AG09319 (cell line): ENCODE results near the gene TRRAP.
A peak's percentile ranks its signal among the peaks of the same experiment; 100 is the strongest.
"Not testable (repeated sequence)": the region's sequence is repeated elsewhere in the genome, so short reads cannot be mapped to it uniquely, and the experiment has no call there.

Source experiments
- DNase-seq: peaks from one replicate; pipeline ENCODE4 v3.0.0-alpha.2; 2010; ENCODE audit warnings: low read depth; ENCODE audit errors: extremely low read depth
- TF ChIP-seq, protein P1 (sequence below): IDR thresholded peaks from 2 replicates; pipeline ENCODE4 v1.5.1; 2011; ENCODE audit warnings: low read depth, mild to moderate bottlenecking, inconsistent platforms, low read length, moderate library complexity

Gene TRRAP

DNA sequence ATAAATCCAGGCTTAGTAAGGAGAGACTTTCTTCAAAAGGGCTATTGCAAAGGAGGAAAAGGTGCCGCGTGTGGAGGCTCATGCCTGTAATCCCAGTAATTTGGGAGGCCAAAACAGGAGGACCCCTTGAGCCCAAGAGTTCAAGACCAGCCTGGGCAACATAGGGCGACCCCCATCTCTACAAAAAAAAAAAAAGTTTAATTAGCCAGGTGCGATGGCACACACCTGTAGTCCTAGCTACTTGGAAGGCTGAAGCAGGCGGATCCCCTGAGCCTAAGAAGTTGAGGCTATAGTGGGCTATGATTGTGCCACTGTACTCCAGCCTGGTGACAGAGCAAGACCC is 40.7 kb upstream of the TRRAP start:
- TF ChIP-seq, protein P1, sequence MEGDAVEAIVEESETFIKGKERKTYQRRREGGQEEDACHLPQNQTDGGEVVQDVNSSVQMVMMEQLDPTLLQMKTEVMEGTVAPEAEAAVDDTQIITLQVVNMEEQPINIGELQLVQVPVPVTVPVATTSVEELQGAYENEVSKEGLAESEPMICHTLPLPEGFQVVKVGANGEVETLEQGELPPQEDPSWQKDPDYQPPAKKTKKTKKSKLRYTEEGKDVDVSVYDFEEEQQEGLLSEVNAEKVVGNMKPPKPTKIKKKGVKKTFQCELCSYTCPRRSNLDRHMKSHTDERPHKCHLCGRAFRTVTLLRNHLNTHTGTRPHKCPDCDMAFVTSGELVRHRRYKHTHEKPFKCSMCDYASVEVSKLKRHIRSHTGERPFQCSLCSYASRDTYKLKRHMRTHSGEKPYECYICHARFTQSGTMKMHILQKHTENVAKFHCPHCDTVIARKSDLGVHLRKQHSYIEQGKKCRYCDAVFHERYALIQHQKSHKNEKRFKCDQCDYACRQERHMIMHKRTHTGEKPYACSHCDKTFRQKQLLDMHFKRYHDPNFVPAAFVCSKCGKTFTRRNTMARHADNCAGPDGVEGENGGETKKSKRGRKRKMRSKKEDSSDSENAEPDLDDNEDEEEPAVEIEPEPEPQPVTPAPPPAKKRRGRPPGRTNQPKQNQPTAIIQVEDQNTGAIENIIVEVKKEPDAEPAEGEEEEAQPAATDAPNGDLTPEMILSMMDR, result no peak

DNA sequence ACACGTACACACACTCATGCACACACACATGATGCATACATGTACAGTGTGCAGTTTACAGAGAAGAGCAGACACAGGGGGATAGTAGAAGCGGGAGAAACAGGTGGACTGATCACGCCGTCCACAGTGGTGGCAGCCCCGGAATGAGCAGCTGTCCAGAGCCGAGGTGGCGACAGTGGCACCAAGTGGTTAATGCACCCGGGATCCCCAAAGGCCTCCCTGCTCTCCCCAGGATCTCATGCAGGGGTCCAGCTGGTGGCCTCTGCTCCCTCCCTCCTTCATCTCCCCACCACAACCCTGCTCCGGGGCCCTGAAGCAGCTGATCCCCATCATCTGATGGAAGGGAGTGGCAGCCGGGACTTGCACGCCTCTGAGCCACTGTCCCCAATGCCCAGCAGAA is 38.2 kb upstream of the TRRAP start:
- DNase-seq, result no peak
- TF ChIP-seq, protein P1, result no peak

More for the DNA sequence above, 40.7 kb upstream of the TRRAP start:
- DNase-seq, result no peak

DNA sequence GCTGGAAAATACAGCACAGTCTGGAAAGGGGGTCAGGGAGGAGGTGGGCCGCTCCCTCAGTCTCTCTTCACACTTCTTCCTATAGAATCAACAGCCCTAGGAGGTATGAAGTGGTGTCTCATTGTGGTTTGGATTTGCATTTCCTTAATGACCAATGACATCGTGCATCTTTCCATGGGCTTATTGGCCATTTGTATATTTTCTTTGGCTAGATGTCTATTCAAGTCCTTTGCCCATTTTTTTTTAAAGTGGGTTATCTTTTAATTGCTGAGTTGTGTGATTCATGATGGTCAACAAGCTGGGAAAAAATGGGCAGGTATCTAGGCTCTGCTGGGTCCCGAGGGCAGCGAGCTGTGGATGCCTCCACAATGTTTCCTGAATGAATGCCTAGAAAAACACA is 37.6 kb upstream of the TRRAP start:
- TF ChIP-seq, protein P1, result no peak
- DNase-seq, result no peak

DNA sequence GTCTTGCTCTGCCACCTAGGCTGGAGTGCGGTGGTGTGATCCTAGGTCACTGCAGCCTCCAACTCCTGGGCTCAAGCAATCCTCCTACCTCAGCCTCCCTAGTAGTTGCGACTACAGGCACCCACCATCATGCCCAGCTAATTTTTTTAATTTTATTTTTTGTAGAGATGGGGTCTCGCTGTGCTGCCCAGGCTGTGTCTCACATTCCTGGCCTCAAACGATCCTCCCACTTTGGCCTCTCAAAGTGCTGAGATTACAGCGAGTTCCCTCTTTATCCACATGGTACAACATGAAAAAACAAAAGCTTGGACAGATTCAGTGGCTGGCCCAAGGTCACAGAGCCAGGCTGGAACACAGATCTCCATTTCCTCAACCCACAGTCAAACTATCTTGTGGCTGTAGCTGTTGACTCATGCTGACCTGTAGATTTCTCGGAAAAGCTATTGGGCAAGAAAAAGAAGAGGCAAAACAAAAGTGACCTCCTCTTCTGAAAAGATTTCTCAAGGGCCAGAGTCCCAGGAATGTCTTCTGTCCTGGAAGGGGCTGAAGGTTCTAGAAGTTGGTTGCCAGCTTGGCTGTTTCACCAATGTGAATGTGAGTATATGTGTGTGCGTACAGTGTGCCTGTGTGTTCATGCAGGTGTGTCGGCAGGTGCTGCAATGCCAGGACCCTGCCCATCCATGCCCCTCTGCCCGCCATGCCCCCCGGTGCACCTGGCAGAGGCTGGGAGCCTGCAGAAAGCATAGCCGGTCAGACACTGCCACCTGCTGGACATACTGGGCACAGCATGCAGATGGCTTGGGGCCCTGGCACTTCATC is 36.9 kb upstream of the TRRAP start:
- peak; percentile 44 for DNase-seq

DNA sequence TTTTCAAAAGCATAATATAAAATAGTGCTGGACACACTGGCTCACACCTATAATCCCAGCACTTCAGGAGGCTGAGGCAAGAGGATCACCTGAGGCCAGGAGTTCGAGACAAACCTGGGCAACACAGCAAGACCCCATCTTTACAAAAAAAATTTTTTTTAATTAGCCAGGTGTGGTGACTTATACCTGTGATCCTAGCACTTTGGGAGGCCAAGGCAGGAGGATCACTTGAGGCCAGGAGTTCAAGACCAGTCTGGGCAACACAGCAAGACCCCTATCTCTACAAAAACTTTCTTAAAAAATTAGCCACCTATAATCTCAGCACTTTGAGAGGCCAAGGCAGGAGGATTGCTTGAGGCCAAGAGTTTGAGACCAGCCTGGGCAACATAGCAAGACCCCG is 35.8 kb upstream of the TRRAP start:
- DNase-seq, result not testable (repeated sequence)

More for the DNA sequence above, 36.9 kb upstream of the TRRAP start:
- TF ChIP-seq, protein P1, result peak; percentile 99

DNA sequence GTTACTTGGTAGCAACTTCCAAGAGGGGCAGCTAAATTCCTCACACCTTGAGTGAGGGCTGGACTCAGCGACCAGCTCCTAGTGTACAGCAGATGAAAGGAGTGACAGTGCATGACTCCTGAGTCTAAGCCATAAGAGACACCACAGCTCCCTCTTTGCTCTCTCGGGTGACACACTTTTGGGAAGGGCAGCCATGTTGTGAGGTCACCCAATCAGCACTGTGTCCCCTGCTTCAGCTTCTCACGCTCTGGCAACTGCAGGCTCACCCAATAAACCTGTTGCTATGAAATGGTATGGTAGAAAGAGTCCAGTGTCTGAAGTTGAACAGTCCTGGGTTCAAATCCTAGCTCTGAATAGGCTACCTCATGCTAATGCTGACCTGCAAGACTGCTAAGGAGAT is 29.4 kb upstream of the TRRAP start:
- no peak for DNase-seq

DNA sequence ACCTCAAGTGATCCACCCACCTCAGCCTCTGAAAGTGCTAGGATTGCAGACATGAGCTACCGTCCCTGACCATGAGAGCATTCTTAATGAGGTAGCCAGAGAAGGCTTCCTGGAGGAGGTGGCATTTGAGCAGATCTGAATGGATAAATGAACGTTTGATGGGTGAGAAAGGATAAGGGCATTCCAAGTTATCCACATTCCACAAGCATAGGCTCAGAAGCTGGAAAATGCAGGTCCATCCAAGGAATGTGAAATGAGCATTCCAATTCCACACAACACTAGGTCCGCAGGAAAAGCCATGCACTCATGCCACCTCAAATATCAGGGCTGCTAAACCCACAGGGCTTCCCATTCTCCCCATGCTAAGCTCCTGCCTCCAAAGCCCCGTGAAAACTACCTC is 25.5 kb upstream of the TRRAP start:
- no peak for DNase-seq
- TF ChIP-seq, protein P1, result no peak

More for the DNA sequence above, 29.4 kb upstream of the TRRAP start:
- TF ChIP-seq, protein P1, result no peak
